Activated CD4-positive, alpha-beta T cell treated with anti-CD3 and anti-CD28 coated beads, Interleukin-2, amount 50 U/mL, for 48 hours (primary cell): ENCODE results near the gene C12orf76.
A peak's percentile ranks its signal among the peaks of the same experiment; 100 is the strongest.
"Not testable (repeated sequence)": the region's sequence is repeated elsewhere in the genome, so short reads cannot be mapped to it uniquely, and the experiment has no call there.

Source experiments
- DNase-seq, 2 experiments: peaks; one replicate each; pipeline ENCODE4 v3.0.0-alpha.2; 2020

C12orf76 gene

GRCh38 chr12:110048242-110049027 lies at the start of gene C12orf76:
C12orf76 (minus strand) TSS chr12:110048522; CDS start chr12:110048495, 27 bp downstream.
- peak; percentile 89 to 92 for DNase-seq

- DNase-seq: no peak
Measured at GRCh38 chr12:110093631-110094311, 45.4 kb upstream of the C12orf76 start.

GRCh38 chr12:110091136-110091711 lies 42.9 kb upstream of the C12orf76 start:
- no peak for DNase-seq

- DNase-seq: no peak
Measured at GRCh38 chr12:110090266-110091135, 42.2 kb upstream of the C12orf76 start.

- no peak for DNase-seq
Measured at GRCh38 chr12:110088936-110089335, 40.6 kb upstream of the C12orf76 start.

GRCh38 chr12:110088216-110088615 lies 39.9 kb upstream of the C12orf76 start:
- not testable (repeated sequence) for DNase-seq

GRCh38 chr12:110084314-110085015 lies 36.1 kb upstream of the C12orf76 start:
- no peak for DNase-seq

- DNase-seq: no peak
Measured at GRCh38 chr12:110080410-110080809, 32.1 kb upstream of the C12orf76 start.

GRCh38 chr12:110079477-110080400 lies 31.4 kb upstream of the C12orf76 start:
- DNase-seq: peak; percentile 66 to 78

- DNase-seq: no peak
Measured at GRCh38 chr12:110077800-110078199, 29.5 kb upstream of the C12orf76 start.

- no peak for DNase-seq
Measured at GRCh38 chr12:110075880-110076279, 27.6 kb upstream of the C12orf76 start.

GRCh38 chr12:110074089-110074488 lies 25.8 kb upstream of the C12orf76 start:
- no peak for DNase-seq

GRCh38 chr12:110073049-110073831 lies 24.9 kb upstream of the C12orf76 start:
- peak; percentile 37 to 55 for DNase-seq

- DNase-seq: not testable (repeated sequence)
Measured at GRCh38 chr12:110072636-110073035, 24.3 kb upstream of the C12orf76 start.

- DNase-seq: no peak
Measured at GRCh38 chr12:110071967-110072366, 23.6 kb upstream of the C12orf76 start.

GRCh38 chr12:110071504-110071903 lies 23.2 kb upstream of the C12orf76 start:
- no peak for DNase-seq

- DNase-seq: no peak
Measured at GRCh38 chr12:110068654-110069053, 20.3 kb upstream of the C12orf76 start.

- DNase-seq: not testable (repeated sequence)
Measured at GRCh38 chr12:110068115-110068514, 19.8 kb upstream of the C12orf76 start.

GRCh38 chr12:110067531-110067930 lies 19.2 kb upstream of the C12orf76 start:
- DNase-seq: no peak

- DNase-seq: no peak
Measured at GRCh38 chr12:110065540-110065939, 17.2 kb upstream of the C12orf76 start.
